ENCODE measurements around the gene MDP1.

DNA sequence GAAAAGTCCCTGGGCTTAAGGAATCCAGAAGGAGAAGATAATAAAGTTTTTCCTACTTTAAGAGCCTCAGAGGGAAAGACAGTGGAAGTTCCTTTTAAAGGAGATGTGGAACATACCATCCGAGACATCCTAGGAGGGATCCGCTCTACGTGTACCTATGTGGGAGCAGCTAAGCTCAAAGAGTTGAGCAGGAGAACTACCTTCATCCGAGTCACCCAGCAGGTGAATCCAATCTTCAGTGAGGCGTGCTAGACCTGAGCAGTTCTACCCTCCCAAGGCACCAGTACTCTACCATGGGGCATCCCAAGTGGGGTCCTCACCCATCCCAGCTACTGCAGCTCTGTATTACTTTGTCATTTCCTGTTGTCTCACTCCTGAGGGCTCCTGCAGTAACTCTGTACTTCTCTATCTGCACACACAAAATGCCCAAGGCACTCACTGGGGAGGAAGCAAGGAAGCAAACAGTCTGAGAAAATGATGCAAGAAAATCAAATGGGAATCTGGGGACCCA, 22.7 kb upstream of the MDP1 start:
- TF ChIP-seq, protein P1, sequence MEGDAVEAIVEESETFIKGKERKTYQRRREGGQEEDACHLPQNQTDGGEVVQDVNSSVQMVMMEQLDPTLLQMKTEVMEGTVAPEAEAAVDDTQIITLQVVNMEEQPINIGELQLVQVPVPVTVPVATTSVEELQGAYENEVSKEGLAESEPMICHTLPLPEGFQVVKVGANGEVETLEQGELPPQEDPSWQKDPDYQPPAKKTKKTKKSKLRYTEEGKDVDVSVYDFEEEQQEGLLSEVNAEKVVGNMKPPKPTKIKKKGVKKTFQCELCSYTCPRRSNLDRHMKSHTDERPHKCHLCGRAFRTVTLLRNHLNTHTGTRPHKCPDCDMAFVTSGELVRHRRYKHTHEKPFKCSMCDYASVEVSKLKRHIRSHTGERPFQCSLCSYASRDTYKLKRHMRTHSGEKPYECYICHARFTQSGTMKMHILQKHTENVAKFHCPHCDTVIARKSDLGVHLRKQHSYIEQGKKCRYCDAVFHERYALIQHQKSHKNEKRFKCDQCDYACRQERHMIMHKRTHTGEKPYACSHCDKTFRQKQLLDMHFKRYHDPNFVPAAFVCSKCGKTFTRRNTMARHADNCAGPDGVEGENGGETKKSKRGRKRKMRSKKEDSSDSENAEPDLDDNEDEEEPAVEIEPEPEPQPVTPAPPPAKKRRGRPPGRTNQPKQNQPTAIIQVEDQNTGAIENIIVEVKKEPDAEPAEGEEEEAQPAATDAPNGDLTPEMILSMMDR (IDR thresholded peaks at IDR 0.05) = no peak
- TF ChIP-seq POLR2A (IDR thresholded peaks at IDR 0.05) = no peak
